ENCODE measurements around the gene AAR2.

The AAR2 gene

GRCh38 chr20:36264426-36265246 is 28.4 kb downstream of the AAR2 start:
- DNase-seq (ENCODE audit: low read depth) = no peak
- H3K4me3 ChIP-seq (ENCODE audit: low read depth, low read length) = no peak overlapping the region
- TF ChIP-seq, protein P1, sequence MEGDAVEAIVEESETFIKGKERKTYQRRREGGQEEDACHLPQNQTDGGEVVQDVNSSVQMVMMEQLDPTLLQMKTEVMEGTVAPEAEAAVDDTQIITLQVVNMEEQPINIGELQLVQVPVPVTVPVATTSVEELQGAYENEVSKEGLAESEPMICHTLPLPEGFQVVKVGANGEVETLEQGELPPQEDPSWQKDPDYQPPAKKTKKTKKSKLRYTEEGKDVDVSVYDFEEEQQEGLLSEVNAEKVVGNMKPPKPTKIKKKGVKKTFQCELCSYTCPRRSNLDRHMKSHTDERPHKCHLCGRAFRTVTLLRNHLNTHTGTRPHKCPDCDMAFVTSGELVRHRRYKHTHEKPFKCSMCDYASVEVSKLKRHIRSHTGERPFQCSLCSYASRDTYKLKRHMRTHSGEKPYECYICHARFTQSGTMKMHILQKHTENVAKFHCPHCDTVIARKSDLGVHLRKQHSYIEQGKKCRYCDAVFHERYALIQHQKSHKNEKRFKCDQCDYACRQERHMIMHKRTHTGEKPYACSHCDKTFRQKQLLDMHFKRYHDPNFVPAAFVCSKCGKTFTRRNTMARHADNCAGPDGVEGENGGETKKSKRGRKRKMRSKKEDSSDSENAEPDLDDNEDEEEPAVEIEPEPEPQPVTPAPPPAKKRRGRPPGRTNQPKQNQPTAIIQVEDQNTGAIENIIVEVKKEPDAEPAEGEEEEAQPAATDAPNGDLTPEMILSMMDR (IDR thresholded peaks at IDR 0.05; ENCODE audit: low read depth, low read length, missing control alignments) = no peak

DNA sequence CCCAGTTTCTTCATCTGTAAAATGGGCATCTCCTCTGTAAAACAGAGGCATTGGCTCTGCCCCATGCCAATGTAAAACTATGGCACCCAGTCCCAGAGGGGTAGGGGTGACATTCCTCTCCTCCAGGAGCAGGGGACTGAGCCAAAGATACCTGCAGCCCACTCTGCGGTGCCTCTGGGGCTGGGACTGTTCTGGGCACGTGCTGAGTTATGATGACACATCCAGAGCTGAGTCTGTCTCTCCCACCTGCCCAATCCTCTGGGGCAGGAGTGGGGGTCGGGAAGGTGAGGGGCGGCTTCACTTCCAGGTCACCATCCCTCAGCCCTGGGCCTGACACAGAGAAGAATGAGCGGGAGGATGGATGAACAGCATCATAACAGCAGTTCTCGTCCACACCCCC is 29.9 kb downstream of the AAR2 start:
- H3K4me3 ChIP-seq (ENCODE audit: low read depth, low read length) = no peak overlapping the region
- TF ChIP-seq, protein P1 (IDR thresholded peaks at IDR 0.05; ENCODE audit: low read depth, low read length, missing control alignments) = no peak
- DNase-seq (ENCODE audit: low read depth) = no peak

GRCh38 chr20:36267605-36268381 is 31.5 kb downstream of the AAR2 start:
- no peak for DNase-seq (ENCODE audit: low read depth)
- TF ChIP-seq, protein P1 (IDR thresholded peaks at IDR 0.05; ENCODE audit: low read depth, low read length, missing control alignments) = no peak
- H3K4me3 ChIP-seq (ENCODE audit: low read depth, low read length) = no peak overlapping the region

DNA sequence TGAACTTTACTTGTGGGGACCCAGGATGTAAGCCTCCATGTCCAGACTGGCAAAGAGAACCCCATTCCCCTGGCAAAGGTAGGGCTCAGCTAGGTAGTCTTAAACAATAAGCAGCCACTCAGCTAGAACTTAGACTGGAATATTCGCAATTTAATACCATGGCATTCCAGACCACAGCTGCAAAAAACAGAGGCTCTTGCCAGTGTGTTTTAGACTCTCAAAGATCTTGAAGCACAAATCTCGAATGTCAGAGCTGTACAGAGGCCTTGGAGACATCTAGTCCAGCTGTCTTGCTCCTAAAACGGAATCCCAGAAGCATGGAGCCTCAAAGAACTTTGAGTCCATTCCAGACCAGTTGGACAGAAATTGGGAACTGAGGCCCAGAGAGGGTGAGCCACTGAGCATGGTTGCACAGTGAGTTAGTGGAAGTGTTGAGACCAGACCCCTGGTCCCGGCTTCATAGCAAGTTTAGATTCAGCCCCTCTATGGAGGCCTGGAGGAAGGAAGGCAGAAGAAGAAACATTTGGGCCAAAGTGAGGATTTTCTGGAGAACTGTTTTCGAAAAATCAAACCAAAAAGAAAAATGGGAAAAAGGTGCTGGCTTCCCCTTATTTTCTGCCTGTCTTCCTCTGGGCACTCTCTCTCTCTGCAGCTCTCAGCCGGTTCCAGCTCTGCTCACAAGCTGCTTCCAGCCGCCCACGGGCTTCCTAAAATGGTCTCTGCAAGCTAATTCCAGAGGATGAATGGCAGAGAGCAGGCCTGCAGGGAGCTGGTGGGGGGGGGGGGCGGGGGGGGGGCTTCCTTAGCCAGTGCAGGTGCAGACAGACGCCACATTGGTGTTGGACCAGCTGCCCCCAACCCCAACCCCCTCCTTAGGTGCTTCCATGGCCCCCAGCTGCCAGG is 32.4 kb downstream of the AAR2 start:
- TF ChIP-seq, protein P1 (IDR thresholded peaks at IDR 0.05; ENCODE audit: low read depth, low read length, missing control alignments) = no peak
- no peak for DNase-seq (ENCODE audit: low read depth)
- no peak overlapping the region for H3K4me3 ChIP-seq (ENCODE audit: low read depth, low read length)

- TF ChIP-seq, protein P1 (IDR thresholded peaks at IDR 0.05; ENCODE audit: low read depth, low read length, missing control alignments) = no peak
- DNase-seq (ENCODE audit: low read depth) = no peak
- no peak overlapping the region for H3K4me3 ChIP-seq (ENCODE audit: low read depth, low read length)
These were observed 33.2 kb downstream of the AAR2 start for GRCh38 chr20:36269507-36269906.

- H3K4me3 ChIP-seq (ENCODE audit: low read depth, low read length) = no peak overlapping the region
- TF ChIP-seq, protein P1 (IDR thresholded peaks at IDR 0.05; ENCODE audit: low read depth, low read length, missing control alignments) = no peak
- DNase-seq (ENCODE audit: low read depth) = no peak
These were observed 34.7 kb downstream of the AAR2 start for GRCh38 chr20:36270744-36271638.
